GM19025 (cell line): ENCODE results near the gene DHFR2.
A peak's percentile ranks its signal among the peaks of the same experiment; 100 is the strongest.
"Not testable (repeated sequence)": the region's sequence is repeated elsewhere in the genome, so short reads cannot be mapped to it uniquely, and the experiment has no call there.

Experiments used
- ATAC-seq: cut with Tn5 transposase; IDR thresholded peaks from one replicate; pipeline ENCODE4 v1.9.1; 2021; ENCODE audit warnings: mild to moderate bottlenecking, low read depth, moderate library complexity; ENCODE audit not compliant: unreplicated experiment

Gene DHFR2

DNA sequence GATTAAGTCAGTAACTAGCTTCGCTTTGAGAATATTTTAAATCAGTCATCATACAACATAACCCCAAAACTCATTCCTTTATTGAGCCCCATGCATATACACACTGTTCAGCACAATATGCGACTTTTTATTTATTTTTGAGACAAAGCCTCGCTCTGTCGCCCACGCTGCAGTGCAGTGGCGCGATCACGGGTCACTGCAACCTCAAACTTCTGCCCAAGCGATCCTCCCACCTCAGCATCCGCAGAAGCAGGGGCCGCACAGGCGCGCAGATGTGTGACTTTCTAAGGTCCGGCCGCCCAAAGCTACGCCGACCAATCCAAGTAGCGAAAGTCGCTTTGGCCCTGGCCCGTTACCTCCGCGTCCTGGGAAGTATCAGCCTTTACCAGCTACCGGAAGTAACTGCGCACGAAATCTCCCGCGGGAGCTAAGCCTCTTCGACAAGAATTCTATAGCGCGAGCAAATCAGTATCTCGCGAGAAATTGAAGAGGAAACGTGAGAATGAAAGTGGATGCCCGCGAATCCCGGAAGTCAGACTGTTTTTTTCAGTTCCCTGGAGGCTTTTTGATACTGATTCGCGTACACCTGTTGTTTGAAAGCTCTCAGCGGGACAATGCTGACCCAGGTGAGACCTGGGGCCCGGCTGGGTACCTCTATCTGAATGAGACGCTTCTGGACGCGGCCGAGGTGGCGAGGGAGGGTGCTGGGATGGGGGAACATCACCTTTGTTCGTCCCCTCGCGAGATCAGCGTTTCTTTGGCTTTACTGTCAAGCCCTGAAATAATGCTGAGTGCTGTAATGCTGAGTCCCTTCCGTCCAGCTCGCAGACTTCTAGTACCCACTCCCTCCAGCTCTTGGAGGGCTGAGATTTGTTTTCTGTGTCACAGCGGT, at the start of gene DHFR2, which contains the start of gene NSUN3:
Gene DHFR2, minus strand, starts transcription at position 404 of the 892 bp plus-strand sequence. CDS start 1,405 bp downstream, outside the sequence.
Gene NSUN3, plus strand, starts transcription at position 549 of the 892 bp plus-strand sequence. Its CDS starts 66 bp downstream, at position 615.
- peak; percentile 91 for ATAC-seq

- ATAC-seq: no peak
Observed at GRCh38 chr3:94110854-94111253, 48.1 kb upstream of the DHFR2 start.

DNA sequence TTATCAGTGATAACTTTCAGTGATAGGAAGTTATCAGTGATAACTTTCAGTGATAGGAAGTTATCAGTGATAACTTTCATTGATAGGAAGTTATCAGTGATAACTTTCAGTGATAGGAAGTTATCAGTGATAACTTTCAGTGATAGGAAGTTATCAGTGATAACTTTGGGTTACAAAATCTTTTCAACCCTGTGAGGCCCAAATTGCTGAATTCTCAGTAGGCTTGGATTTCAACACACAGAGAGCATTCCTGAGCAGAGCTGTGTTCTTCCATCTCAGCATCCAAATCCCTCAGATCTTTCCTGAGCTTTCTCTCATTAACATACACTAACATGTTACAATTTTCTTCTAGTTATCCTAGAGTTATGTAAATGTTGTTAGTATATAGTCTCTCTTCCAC, 47.5 kb upstream of the DHFR2 start:
- not testable (repeated sequence) for ATAC-seq

DNA sequence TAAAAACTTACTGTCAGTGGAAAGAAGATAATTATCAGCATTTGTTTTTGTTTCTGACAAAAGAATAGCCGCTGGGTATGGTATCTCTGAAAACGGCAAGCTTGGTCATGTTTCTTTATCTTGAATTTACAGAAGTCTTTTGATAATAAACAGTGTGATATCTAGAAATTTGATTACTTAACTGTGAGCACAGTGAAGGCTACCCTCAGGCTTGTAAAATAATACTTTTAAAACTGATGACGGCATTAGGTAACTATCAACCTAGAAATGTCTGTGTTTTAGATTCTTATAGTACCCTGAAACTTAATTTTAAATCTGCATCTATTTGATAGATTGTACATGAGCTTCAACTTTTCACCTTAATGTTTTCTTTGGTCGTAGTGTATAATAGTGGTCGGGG, 43.6 kb upstream of the DHFR2 start:
- ATAC-seq: no peak

DNA sequence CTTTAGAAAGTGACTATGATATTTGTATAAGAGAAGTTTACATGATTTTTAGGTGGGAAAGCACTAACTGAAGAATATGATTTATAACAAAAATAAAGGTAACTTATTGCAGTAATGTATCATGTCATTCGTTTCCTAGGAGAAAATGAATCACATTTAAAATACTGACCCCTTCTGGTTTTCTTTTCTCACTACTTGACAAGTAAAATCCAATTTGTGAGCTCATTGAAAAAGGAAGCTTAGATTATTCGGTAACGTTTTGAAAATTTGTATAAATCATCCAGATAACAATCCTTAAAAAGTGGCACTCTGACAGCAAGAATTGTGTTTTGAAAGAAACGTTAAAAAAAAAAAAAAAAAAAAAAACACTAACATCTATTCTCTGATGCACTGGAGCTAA, 39.1 kb upstream of the DHFR2 start:
- no peak for ATAC-seq

GRCh38 chr3:94099311-94099710, 36.6 kb upstream of the DHFR2 start:
- no peak for ATAC-seq

DNA sequence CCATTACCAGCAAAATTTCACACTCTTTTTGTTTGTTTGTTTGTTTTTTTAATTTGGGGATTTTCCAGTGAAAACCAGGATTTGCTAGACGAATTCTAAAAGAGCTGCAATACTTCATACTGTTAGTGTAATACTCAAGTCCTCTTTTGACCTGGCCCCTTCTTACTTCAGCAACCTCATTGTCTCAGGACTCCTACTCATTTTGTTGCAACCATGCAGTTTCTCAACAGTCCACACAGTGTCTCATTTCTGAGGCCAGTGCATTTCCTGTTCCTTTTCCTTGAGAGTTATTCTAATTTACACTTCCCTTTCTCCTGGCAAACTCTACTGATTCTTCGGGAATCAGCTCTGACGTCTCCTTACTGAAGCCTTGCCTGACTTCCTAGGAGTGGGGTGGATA, 35.7 kb upstream of the DHFR2 start:
- no peak for ATAC-seq

GRCh38 chr3:94095111-94095510, 32.4 kb upstream of the DHFR2 start:
- ATAC-seq: no peak

DNA sequence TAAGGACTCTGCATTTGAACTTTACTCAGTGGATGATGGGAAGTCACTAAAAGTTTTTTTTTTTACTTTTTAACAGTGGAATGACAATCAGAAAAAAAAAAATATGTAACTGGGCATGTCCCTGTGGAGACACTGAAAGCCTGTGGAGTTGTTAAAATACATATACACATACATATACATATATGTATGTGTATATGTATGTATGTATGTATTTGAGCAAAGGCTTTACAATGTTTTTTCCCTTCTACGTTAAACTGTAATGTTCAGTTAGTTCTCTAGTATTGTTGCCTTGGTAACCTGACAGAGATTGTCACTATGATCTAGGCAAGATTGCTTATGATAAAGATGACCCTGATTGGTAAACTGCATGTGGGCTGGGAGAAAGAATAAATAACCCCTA, 30.4 kb upstream of the DHFR2 start:
- no peak for ATAC-seq

DNA sequence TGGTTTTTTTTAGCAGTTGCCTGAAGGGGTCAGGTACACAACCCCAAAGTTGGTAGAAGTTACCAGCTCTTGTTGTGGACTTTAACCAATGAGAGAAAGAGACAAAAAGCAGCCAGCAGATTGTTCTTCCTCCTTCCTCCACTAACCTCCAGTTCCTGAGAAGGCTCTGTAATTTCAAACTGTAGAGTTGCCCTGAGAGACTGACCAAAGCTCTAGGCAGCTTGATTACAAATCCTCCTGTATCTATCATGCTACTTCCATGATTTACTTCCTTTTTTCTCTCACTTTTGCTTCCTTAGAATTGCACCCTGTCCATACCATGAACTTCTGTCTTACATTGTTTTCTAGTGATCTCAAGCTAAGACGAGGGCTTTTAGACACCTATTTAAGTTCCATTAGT, 29.4 kb upstream of the DHFR2 start:
- no peak for ATAC-seq

GRCh38 chr3:94089126-94089525, 26.4 kb upstream of the DHFR2 start:
- ATAC-seq: no peak

DNA sequence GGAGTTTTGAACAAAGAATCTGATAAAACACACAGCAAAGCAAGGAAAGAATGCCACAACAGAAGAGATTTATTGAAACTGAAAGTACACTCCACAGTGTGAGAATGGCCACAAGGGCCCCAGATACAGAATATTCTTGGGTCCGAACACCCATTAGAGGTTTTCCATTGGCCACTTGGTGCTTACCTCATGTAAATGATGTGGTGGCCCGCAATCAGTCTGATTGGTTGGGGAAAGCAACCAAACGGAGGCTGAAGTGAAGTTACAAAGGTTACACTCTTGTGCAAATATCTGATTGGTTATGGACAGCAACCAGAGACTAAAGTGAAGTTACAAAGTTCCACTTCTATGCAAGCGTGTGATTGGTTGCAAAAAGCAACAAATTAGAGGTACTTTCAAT, 20.5 kb upstream of the DHFR2 start:
- no peak for ATAC-seq

DNA sequence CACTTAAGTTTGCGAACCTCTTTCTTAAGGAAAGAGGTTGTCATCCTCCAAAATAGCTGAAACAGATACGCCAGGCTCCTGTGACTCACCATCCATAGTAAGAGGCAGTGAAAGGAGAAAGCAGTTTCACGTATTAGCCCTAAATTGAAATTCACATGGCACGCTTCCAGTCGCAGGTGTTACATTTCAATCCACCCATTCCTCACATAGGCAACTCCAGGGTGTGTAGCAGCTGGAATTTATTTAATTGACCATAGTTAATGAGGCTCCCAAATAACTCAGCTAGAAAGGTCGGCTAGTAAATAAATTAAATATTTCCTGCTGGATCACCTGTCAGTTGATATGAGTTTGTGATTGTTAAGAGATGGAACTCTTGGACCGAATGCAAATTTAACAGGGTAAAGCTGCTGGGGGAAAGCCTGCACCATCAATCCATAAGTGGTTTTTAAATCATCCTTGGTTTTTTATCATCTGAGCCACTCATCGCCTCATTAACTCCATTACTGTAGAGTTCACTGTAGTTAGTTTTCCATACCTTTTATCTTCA, 19.7 kb upstream of the DHFR2 start:
- no peak for ATAC-seq

DNA sequence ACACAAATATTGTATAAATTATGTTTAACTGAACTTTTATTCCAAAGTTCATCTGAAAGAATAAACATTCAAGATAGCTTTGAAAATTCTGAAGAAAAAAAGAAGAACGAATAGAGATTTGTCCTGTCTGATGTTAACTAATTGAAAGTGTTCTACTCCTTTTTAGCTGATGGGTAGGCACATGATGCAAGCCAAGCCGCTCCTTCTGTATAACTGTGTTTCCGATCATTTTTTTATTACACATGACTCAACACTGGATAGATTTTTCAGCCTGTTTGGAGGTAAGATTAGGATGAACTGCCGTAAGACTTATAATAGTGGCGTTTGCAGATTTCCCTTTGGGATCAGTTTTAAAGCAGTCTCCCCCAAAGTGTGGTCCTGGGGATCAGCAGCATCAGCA, 19.2 kb upstream of the DHFR2 start:
- ATAC-seq: no peak

DNA sequence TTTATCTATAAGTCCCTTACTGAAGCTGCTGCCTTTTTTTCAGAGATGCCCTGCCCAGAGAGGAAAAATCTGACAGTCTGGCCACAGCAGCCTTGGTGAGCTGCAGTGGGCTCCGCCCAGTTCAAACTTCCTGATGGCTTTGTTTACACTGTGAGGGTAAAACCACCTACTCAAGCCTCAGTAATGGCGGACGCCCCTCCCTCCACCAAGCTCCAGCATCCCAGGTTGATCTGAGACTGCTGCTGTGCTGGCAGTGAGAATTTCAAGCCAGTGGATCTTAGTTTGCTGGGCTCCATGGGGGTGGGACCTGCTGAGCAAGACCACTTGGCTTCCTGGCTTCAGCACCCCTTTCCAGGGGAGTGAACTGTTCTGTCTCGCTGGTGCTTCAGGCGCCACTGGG, 17.8 kb upstream of the DHFR2 start:
- ATAC-seq: not testable (repeated sequence)

DNA sequence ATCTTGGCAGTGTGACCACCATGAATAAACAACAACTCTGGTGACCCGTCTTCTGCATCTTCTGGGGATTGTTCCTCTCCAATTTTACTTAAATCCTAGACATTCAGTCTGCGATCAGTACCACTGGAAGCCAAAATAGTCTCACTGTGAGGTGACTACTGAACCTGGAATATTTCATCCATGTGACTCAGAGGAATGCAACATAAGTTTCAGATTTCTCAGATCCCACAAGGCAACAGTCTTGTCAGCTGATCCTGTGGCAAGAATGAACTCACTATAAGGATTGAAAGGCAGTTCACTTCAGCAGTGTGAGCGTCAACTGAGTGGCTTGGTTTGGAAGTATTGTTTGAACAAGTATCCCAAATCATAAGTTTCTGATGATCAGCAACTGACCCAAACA, 13.3 kb upstream of the DHFR2 start:
- ATAC-seq: no peak

- ATAC-seq: peak; percentile 69
Observed at GRCh38 chr3:94071713-94072284, 9.1 kb upstream of the DHFR2 start.

DNA sequence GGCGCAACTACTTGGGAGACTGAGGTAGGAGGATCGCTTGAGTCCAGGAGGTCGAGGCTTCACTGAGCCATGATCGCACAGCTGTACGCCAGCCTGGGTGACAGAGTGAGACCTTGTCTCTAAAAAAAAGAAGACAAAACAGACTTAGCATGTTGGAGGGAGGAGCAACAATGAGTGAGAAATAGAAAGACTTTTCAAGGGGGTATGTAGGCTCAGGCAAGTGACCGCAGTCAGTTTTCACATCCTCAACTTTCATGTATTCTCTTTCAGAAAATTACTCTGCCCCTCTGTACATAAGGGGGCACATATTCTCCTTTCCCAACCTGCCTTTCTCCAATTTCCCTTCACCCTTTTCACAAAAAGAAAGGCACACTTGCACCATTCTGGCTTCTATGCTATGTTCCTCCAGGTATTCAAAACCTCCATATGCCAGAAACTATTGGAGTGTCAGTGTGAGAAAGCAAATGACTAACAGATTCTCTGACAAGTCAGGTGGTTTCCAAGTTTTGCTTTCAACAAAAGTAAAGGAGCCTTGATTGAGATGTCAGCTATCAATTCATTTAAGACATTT, 7.7 kb upstream of the DHFR2 start:
- ATAC-seq: peak; percentile 52

DNA sequence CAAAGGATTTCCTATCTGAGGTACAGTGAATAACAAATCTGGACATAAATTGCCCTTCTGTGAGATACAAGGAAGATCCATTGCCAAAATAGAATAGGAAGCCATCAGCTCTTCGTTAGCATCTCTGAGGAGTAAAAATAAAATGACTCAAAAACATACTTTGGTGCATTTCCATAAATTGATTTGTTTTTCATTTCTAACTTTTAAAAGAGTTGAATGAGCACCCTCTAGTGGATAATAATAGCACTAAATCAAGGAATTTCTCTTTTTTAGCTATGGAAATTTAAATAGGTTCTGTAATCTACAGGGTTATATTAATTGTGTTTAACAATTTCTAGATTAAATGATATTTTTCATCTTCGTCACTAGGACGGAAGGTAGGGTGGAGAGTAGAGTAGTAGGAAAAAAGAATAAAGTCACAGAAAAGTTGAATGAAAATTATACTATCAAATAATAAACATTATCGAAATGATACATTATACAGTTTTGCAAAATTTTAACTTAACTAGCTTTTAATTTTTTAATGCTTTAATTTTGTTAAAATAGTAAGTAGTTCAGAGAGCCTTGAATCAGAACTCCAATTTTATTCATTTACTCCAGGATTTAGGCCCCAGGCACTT, 6.6 kb upstream of the DHFR2 start:
- no peak for ATAC-seq

GRCh38 chr3:94066506-94067500, 4.1 kb upstream of the DHFR2 start:
- ATAC-seq: no peak
